IPS-11a (cell line): ENCODE data around the gene UMOD.

Experiments
- H3K4me3 ChIP-seq: one replicate; pipeline ENCODE4 v1.5.1; 2013; ENCODE audit warnings: low read depth, low read length, control low read depth

Gene UMOD

DNA sequence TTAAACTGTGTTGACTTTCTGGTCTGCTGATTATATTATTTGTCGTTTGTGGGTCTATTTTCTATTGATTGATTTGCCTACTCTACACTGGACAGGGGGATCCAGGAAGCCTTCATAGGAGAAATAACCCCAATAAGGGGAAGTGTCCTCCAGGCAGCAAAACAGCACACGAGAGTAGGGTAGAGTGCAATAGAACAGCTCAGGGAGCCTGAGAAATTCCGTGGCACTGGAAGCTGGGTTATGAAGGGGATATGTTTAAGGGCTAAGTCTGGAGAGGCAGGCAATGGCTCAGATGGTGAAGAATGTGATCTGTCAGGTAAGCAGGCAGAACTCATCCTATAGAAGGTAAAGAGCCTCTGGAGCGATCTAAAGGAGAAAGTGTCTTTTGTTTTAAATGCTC lies 46.1 kb downstream of the UMOD start:
- H3K4me3 ChIP-seq = no peak overlapping the region

DNA sequence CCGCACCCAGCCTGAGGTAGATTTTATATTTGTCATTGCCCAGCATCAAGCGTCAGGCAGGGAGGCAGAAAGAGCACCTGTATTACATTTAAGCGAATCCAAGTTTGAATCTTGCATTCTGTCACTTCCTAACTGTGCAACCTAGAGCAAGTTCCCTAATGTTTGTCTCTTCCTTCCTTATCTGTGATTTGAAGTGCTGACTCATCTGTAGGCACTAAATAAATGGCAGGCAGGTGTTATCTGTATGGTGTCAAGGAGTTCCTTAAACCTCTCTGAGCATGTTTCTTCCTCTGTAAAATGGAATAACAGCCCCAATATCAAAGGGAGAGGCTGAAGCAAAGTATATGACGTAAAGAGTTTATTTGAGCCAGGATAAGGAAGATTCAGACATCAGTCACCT lies 49.5 kb downstream of the UMOD start:
- H3K4me3 ChIP-seq = no peak overlapping the region

GRCh38 chr16:20302389-20302788 lies 50.1 kb downstream of the UMOD start:
- no peak overlapping the region for H3K4me3 ChIP-seq

GRCh38 chr16:20301840-20302239 lies 50.7 kb downstream of the UMOD start:
- no peak overlapping the region for H3K4me3 ChIP-seq

GRCh38 chr16:20300312-20301097 lies 52.0 kb downstream of the UMOD start:
- no peak overlapping the region for H3K4me3 ChIP-seq

DNA sequence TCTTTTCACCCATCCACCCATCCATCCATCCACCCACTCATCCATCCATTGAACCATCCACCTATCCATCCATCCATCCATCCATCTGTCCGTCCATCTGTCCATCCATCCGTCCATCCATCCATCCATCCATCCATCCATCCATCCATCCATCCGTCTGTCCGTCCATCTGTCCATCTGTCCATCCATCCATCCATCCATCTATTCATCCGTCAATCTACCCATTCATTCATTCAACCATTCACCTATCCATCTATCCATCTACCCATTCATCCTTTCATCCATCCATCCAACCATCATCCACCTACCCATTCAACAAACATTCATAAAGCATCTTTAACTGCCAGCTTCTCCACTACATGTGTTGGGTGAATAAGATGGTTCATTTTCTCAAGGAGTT lies 54.1 kb downstream of the UMOD start:
- no peak overlapping the region for H3K4me3 ChIP-seq

- no peak overlapping the region for H3K4me3 ChIP-seq
Observed at GRCh38 chr16:20291208-20292206, 61.0 kb downstream of the UMOD start.

GRCh38 chr16:20289571-20289970 lies 62.9 kb downstream of the UMOD start:
- H3K4me3 ChIP-seq = no peak overlapping the region

DNA sequence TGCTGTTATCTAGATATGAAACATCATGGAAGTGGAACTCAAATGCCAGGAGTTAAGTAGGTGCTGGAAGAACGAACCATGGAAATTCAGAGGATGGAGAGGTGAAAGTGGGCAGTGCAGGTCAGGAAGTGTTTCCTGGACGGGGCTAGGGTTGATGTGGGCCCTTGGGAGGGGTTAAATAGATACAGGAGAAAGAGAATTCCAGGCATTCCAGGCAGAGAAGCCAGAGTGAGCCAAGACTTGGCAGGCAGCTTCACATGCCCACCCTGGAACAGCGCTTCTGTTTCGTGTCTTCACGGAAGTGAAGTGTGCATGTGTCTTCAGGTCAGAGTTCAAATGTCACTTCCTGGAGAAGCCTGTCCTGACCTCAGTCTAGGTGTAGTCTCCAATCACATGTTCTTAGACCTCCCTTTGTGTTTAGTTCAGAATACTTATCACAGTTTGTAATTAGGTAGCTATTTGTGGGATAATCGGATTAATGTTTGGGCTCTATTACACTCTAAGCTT lies 66.5 kb downstream of the UMOD start:
- no peak overlapping the region for H3K4me3 ChIP-seq
